Measurements from ENCODE around the gene KRT28. TPM values are rescaled to one million over a fixed set of nuclear protein-coding genes. Genes with fewer than 3 reads are reported as not detected.

Gene KRT28, protein sequence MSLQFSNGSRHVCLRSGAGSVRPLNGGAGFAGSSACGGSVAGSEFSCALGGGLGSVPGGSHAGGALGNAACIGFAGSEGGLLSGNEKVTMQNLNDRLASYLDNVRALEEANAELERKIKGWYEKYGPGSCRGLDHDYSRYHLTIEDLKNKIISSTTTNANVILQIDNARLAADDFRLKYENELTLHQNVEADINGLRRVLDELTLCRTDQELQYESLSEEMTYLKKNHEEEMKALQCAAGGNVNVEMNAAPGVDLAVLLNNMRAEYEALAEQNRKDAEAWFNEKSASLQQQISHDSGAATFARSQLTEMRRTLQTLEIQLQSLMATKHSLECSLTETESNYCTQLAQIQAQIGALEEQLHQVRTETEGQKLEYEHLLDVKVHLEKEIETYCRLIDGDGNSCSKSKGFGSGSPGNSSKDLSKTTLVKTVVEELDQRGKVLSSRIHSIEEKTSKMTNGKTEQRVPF
- total RNA-seq (not detected), polyA plus RNA-seq (not detected)
- long read RNA-seq, donor 1, result 0 reads
- long read RNA-seq, donor 2, result 0 reads
- long read RNA-seq, donor 3, result 0 reads
- long read RNA-seq, donor 4, result 0 reads
- long read RNA-seq, donor 5, result 0 reads

DNA sequence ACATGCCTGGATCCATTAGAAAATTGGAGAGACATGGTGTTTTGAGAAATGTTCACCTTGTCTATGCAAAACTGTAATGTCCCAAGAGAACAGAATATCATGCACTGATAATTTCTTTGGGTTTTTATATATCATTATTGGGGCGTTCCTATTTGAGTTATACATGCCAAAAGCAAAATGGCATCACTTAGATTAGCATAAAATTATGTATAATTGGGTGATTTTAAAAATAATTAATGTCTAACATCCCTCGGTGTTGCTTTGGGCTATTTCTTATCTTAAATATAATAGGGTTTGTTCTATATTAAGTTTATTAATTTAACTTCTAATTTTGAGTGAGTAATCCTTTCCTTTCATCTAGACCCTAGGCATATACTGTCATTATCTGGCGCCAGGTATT lies at the start of gene KRT28:
KRT28 (minus strand) TSS at position 101 of the 400 bp plus-strand sequence; CDS start at position 35, 66 bp downstream.
- Histone ChIP-seq H3K4me1 (ENCODE audit: control insufficient read depth in 5 of 5, insufficient read depth in 5 of 5, low read length in 5 of 5) (no peaks in the 10 kb centered on the region), H3K9ac (ENCODE audit: insufficient read depth in 1 of 2, low read length in 2 of 2) (no peak within 1 kb of the TSS), H3K36me3 (ENCODE audit: control insufficient read depth in 4 of 4, insufficient read depth in 4 of 4, low read length in 4 of 4) (no peaks in the 10 kb centered on the region), H3K27me3 (ENCODE audit: control insufficient read depth in 3 of 3, insufficient read depth in 3 of 3, low read length in 2 of 3) (peaks cover 0 to 32% (median 25%) of the 10 kb centered on the region in 3 donors), H3K4me3 (no peak within 1 kb of the TSS), H3K9me3 (ENCODE audit: control insufficient read depth in 4 of 4, insufficient read depth in 3 of 4, low read length in 3 of 4) (no peaks in the 10 kb centered on the region), H3K27ac (ENCODE audit: low read depth in 1 of 2, low read length in 1 of 2) (no peak within 1 kb of the TSS)
- WGBS, 2 donors, result 77 to 91% methylated on average over 3 of the region's 3 CpGs
- ATAC-seq (ENCODE audit: insufficient read depth, low FRiP score) (no peak), DNase-seq (no peak)
- TF ChIP-seq, protein P1, sequence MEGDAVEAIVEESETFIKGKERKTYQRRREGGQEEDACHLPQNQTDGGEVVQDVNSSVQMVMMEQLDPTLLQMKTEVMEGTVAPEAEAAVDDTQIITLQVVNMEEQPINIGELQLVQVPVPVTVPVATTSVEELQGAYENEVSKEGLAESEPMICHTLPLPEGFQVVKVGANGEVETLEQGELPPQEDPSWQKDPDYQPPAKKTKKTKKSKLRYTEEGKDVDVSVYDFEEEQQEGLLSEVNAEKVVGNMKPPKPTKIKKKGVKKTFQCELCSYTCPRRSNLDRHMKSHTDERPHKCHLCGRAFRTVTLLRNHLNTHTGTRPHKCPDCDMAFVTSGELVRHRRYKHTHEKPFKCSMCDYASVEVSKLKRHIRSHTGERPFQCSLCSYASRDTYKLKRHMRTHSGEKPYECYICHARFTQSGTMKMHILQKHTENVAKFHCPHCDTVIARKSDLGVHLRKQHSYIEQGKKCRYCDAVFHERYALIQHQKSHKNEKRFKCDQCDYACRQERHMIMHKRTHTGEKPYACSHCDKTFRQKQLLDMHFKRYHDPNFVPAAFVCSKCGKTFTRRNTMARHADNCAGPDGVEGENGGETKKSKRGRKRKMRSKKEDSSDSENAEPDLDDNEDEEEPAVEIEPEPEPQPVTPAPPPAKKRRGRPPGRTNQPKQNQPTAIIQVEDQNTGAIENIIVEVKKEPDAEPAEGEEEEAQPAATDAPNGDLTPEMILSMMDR (IDR thresholded peaks at IDR 0.05; ENCODE audit: control extremely low read depth, extremely low read depth), result no peak

DNA sequence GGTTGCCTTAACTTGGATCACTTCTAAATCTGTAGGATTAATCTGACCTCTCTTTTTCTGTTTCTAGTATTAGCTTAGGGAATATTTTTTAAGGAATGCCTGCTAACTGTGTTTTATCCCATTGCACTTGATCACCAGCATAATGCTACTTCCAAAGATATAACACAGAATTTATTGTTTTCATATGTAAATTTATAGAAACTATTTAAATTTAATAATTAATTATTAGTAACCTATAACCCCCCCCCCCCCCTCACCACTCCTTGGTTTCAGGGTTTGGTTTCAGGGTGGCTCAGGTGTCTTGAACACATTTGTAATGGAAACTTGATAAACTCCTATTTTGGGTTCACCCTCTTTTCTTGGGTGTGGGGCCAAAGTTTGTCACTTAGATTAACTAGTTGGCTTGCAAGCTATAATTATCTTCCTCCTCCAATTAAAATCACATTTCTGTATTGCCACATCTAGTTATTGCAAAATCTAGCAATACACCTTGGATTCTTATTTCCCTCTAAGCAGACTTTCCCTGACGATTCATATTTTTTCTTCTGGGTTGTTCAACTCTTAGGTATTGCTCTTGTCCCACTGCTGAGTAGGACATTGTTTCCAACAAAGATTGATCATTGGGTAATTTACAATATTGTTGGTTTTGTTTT lies 49.0 kb upstream of the KRT28 start:
- 72 to 85% methylated on average over 1 of the region's 1 CpG for WGBS, 2 donors
- H3K36me3 ChIP-seq (ENCODE audit: control insufficient read depth in 4 of 4, insufficient read depth in 4 of 4, low read length in 4 of 4), result no peaks in the 10 kb centered on the region
- TF ChIP-seq, protein P1 (IDR thresholded peaks at IDR 0.05; ENCODE audit: control extremely low read depth, extremely low read depth), result no peak
- no peaks in the 10 kb centered on the region for H3K9me3 ChIP-seq (ENCODE audit: control insufficient read depth in 4 of 4, insufficient read depth in 3 of 4, low read length in 3 of 4)
- no peaks in the 10 kb centered on the region for H3K4me1 ChIP-seq (ENCODE audit: control insufficient read depth in 5 of 5, insufficient read depth in 5 of 5, low read length in 5 of 5)
- DNase-seq, result no peak
- peaks cover 0 to 5% (median 0%) of the 10 kb centered on the region in 3 donors for H3K27me3 ChIP-seq (ENCODE audit: control insufficient read depth in 3 of 3, insufficient read depth in 3 of 3, low read length in 2 of 3)
- H3K4me3 ChIP-seq, result no peak overlapping the region
- H3K9ac ChIP-seq (ENCODE audit: insufficient read depth in 1 of 2, low read length in 2 of 2), result no peak overlapping the region
- no peak for ATAC-seq (ENCODE audit: insufficient read depth, low FRiP score)
- no peak overlapping the region for H3K27ac ChIP-seq (ENCODE audit: low read depth in 1 of 2, low read length in 1 of 2)

DNA sequence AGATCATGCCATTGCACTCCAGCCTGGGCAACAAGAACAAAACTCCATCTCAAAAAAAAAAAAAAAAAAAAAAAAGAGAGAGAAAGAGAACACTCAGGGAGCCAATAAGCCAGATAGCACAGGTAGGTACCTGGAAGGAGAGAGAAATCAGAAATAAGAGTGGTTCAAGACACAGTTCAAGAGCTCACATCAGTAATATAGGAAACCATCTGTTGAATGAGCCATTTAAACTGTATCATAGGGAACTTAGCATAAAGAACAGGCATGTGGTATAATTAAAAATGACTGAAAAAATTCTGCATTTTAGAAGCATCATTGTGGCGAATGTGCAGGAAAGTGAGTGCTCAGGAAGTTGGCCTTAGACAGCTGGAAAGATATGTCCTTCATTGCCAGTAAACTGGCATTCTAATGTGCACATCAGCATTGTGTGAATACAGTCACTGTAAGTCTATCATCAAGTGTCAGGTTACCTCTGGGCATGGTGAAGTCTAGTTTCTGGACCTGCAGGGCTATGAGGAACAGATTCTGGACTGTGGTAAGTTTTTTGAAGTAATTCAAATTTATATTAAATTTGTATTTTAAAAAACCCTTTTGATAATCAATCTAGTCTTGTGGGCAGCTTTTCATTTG lies 46.9 kb upstream of the KRT28 start:
- H3K27me3 ChIP-seq (ENCODE audit: control insufficient read depth in 3 of 3, insufficient read depth in 3 of 3, low read length in 2 of 3), result peaks cover 0 to 3% (median 0%) of the 10 kb centered on the region in 3 donors
- H3K36me3 ChIP-seq (ENCODE audit: control insufficient read depth in 4 of 4, insufficient read depth in 4 of 4, low read length in 4 of 4), result no peaks in the 10 kb centered on the region
- H3K27ac ChIP-seq (ENCODE audit: low read depth in 1 of 2, low read length in 1 of 2), result no peak overlapping the region
- H3K9me3 ChIP-seq (ENCODE audit: control insufficient read depth in 4 of 4, insufficient read depth in 3 of 4, low read length in 3 of 4), result no peaks in the 10 kb centered on the region
- 55 to 84% methylated on average over 1 of the region's 1 CpG for WGBS, 2 donors
- DNase-seq (no peak), ATAC-seq (ENCODE audit: insufficient read depth, low FRiP score) (no peak)
- H3K4me3 ChIP-seq, result no peak overlapping the region
- H3K9ac ChIP-seq (ENCODE audit: insufficient read depth in 1 of 2, low read length in 2 of 2), result no peak overlapping the region
- no peaks in the 10 kb centered on the region for H3K4me1 ChIP-seq (ENCODE audit: control insufficient read depth in 5 of 5, insufficient read depth in 5 of 5, low read length in 5 of 5)
- TF ChIP-seq, protein P1 (IDR thresholded peaks at IDR 0.05; ENCODE audit: control extremely low read depth, extremely low read depth), result no peak

Data from lung (tissue), 16 donors.